ENCODE results near the gene TSC22D1.

Gene TSC22D1

DNA sequence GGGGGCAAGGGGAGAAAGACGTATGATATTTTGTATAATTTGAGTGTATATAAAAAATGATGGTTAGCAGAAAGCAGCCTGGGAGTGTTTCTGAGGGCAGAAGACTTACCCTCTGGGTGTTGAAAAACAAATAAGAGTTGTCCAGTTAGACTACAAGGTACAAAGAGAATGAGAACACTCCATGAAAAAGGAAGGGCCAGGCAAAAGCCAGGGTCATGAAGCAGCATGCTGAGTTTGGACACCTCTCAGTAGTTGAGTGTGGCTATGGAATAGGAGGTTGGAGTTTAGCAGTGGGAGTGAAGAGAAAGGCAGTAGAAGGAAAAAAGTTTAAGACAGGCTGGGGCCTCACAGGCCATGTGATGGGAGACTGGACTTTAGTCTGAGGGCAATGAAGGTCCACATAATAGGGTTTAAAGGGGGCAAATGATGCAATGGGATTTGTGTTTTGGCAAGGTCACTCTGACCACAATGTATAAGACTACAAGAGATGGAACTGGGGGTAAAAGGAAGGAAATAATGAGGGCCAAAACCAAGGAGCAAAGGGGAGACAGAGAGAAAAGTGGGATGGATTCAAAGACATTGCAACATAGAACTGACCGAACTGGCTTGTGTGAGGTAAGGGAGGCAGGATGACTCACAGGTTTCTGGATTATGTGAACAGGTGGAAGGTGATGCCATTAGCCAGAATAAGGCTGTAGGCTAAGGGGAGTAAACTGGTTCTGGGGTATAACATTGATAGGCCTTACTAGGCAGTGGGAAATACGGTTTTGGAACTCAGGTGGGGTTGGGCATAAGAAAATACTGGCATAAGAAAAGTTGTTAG lies 125.9 kb downstream of the TSC22D1 start:
- no peak for DNase-seq

DNA sequence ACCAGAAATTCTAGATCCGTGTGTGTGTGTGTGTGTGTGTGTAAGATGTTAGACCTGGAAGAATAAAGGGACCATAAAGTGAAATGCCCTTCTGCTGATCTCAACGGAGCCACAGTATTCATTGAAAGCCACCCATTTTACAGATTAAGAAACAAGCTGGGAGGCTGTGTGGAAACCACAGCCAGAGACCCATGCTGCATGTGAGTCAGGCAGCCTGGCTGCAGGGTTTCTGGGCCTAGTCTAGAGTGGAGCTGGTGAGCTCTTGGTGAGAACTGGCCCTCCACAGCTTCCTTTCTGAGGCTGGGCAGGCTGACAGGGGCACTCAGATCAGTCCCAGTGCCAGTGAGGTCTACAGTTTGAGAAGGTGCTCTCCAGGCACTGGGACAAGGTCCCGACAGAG lies 127.3 kb downstream of the TSC22D1 start:
- no peak for DNase-seq

DNA sequence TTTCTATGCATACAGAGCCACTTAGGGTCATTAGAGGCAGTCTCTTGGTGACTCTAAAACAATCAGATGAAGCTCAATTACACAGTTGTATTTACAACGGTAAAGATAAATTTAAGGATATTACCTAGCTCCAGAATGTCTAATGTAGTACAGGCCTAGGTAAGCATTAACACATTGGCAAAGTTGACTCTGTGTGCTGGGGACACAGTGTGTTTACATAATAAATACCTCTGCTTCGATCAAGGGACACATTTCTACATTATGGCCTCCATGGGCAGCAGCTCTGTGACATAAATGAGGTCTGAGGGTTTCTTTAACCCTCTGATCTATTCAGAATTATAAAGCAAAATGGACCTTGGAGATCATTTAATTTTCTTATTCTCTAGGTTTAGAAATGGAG lies 127.8 kb downstream of the TSC22D1 start:
- DNase-seq = no peak

DNA sequence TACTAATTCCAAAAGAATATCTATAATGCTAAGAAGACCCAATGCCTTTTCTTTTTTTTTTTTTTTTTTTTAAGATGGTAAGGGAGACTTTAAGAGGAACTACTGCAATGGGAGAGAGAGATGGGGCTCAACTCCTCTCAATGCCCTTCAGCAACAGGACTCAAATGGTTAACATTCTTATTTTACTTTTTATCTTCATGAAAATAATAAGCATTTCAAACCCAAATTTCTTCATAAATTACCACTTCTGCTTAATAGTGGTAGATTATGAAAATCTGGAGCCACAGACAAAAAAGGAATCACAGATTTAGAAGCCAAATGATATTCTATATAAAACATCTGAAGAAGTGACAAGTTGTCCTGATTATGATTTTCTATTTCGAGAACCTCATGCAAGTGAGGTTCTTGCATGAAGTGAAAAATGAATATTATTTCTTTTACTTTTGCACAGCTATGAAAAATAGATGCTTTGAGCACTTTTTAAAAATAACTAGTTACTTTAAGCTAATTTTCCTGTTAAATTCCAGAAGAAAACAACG lies 128.3 kb downstream of the TSC22D1 start:
- no peak for DNase-seq

DNA sequence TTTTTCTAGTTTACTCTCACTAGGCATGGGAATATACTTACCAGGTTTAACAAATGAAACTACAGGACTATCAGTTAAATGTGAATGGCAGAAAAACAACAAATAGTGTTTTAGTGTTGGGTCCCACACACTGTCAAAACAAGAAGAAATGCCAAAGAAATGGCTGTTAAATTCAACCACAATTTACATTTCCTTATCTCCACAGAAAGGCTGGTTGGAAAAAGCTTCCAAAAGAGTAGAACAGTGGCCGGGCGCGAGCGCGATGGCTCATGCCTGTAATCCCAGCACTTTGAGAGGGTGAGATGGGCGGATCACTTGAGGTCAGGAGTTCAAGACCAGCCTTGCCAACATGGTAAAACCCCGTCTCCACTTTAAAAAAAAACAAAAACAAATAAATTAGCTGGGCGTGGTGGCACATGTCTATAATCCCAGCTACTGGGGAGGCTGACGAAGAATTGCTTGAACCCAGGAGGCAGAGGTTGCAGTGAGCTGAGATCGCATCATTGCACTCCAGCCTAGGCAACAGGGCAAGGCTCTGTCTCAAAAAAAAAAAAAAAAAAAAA lies 136.0 kb downstream of the TSC22D1 start:
- no peak for DNase-seq

DNA sequence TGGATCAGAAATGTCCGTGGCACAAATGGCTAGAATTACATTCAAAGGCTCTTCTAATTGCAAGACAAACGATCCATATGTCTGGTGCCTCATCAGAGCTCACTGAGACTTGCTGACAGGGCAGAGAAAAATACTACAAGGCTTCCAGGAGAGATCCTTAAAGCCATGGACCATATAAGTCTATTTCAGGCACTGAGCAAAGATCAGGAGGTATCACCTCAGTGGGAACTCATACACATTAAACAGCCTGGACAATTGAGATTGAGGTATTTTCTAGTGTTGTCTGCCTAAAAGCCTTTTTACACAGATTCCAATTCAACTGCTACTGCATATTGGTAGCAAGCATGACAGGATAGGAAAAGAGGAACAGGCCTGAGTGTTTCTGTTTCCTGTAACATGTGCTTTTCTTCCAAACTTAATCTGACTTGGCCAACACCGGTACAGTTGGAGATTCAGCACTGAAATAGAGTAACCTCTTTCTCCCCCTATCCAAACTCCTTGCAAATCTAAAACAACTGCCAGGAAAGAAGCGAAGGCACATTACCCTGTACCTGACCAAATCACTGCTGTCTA lies 136.6 kb downstream of the TSC22D1 start:
- DNase-seq = no peak

DNA sequence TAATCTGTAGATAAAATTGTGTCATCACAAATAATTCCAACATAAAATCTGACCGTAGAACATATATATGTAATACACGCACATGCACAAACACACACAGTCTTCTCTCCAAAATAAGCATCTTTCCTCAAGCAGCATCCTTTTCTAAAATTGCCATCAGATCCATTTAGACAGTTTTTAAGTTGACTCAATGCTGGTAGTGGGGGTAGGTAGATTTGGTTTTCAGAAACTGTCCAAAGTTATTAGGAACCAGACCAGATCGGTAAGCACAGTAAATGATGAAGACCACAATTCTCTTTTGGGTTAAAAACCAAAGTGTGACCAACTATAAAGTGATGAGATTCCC lies 137.9 kb downstream of the TSC22D1 start:
- DNase-seq = no peak

DNA sequence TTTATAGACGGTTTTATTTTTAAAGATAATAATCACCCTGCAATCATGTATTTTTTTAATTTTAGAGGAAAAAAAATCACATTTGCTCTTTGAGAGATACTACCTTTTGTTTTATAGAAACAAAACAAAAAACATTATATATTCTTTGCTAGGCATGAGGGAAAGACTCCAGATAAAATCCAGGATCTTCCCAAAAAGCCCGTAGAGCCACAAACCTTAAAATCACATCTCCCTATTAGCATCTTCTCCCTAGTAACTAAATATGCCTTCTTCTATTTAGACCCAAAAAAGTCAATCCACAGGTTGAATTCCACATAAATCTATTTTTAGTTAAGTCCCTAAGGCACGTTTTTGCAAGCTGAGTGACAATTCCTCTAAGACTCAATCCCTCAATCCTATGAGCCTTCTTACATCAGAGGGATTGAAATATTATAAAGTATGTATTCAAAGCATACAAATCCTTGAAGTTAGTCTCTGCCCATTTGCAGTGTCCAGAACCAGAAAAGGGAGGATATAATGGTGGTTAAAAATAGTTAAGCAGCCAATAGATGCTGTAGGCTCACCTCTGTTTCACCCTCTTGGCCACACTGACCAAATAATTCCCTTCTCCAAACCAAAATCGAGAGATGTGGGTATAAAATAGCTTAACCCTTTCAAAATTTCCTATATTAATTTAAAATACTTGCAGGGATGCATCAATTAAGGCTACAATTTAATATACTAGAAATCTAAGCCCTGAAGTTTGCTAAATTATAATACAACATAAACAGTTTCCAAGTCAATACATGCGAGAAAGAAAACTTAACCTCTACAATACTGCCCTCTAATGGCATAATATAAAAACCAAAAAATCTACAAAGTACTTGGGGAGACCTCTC lies 138.5 kb downstream of the TSC22D1 start:
- DNase-seq = peak; percentile 22

DNA sequence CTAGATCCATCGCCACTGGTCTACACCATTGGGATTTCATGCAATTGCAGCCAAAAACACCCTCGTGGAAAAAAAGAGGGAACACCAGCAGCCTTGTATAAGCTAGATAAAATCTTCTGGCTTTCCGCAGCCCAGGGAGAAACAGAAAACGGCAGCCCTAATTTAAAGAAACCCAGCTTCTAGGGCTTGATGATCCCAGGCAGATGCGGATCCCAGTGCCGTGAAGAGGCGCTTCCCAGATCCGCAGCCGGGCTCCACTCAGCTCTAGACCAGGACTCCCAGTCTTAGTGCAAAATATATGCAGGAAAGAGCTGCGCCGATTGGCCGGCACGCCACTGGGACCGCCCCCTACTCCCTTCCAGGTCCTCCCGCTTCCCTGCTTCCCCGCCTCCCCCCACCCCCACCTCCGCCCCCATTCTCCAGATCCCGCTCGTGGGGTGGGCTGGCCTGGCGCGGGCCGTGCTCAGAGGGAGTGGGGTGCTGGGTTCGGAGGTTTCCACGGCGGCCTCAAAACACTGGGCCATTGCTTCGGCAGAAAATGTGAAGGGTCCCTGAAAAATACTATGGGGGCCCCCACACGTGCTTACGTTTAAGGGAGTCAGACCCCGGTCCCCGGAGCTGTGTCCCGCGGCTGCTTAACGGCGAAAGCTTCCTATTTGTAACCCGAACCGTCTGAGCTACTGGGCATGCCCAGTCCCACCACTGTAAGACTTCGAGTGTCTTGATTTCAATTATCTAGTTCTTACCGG lies 139.4 kb downstream of the TSC22D1 start:
- peak; percentile 77 for DNase-seq

DNA sequence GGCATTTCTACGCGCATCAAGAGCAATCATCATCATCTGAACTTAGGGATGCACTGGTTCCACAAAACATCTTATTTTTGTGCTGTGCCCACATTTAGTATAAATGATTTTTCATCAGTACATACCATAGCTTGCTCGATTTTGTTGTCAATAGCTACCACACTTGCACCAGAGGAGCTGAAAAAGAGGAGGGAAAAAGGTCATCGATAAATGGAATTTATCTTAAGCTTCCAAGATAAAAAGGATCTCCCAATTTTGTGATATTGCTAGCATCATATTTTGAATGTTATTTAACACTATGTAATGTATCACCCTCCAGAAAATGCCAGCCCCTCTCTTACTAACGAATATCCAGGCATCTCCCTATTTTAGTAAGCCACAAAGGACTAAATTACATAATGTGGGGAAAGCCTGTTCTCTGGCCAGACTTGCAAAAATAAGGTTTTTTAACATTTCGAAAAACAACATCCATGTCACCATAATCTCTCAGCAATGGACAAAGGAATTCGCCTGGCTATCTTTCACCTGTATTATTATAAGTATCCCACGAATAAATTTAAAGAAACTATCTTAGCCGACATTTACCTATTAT lies 140.1 kb downstream of the TSC22D1 start:
- DNase-seq = no peak

DNA sequence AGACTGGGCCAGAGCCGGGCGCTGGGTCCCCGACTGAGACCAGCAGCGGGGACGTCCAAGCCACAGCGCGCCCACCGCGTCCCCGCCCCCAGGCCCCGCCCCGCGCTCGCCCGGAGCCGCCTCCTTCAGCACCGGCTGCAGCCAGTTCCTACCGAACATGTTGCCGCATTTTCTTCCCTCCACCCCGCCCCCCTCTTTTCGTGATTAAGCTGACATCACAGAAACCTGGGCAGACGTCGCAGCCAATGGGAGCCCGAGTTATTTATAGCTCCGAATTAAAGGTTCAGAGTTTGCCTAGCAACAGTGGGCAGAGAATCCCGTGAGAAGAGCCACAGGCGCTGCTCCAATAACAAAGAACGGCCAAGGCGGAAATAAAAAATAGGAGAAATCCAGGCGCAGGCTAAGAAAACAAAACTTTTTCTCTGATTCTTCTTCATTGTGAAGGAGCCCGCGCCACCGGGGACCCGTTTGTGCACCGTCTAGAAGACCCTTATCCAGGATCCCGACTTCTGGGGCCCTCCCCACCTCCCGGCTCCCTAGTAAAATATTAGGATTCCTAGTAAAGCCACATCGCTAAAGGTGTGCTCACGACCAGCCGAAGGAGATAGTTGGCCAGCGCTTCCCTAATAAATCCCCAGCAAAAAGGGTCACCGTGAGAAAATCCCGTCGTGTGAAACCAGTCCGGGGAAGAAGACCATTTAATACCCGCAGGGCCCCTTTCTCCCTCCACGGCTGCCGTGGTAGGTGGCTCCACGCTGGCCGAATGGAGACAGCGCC lies 140.8 kb downstream of the TSC22D1 start:
- peak; percentile 94 for DNase-seq

DNA sequence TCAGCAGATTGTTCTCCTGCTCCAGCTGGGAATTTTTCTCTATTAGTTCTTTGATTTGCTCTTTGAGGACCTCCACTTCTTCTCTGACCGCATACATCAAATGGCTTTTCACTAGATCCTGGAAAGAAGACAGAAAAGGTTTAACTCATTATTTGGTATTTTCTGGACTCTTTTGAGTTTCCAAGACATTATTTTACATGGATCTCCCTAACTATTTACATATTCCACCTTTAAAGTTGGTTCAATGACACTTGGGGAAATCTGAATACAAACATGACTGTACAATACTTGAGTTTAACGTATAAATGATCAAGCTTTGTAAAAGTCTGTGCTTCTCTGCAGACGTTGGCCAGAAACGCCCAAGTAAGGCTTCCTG lies 141.4 kb downstream of the TSC22D1 start:
- DNase-seq = no peak

DNA sequence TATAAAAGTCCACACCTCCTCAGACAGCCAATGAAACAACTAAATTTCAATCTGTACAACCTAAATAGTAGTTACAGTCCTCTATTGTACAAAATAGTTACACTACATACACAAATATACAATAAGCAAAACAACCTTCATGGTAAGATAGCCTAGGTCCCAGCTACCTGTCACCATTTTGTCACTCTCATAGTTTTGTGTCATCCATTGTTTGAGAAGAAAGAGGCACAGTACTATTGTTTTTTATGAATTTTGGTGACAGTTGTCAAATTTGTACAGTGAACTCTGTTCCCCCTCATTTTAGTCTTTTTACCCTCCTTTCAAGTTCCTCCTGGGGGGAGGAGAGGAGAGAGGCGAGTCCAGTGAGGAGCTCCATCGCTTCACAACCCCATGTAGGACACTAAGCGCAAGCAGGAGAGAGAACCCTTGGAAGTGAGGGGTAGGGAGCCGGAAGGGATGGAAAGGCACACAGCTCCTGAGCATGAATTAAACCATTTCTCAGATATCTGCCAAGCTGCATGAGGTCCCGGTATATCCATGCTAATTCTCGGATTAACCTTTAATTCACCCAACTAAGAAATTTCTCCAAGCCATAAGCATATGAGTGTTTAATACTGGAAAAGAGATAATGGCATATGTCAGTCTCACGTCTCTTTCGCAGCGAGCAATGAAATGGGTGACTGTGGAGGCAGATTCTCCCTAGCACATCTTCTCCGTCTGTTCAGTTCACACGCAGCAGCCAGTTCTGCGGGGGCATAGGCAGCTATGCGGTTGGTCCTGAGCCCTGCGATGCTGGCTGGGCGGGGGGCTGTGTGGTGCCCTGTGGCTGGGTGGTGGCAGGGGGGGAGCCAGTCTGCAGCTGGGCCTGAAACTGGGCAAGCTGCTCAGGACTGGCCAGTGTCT lies 142.0 kb downstream of the TSC22D1 start:
- no peak for DNase-seq

DNA sequence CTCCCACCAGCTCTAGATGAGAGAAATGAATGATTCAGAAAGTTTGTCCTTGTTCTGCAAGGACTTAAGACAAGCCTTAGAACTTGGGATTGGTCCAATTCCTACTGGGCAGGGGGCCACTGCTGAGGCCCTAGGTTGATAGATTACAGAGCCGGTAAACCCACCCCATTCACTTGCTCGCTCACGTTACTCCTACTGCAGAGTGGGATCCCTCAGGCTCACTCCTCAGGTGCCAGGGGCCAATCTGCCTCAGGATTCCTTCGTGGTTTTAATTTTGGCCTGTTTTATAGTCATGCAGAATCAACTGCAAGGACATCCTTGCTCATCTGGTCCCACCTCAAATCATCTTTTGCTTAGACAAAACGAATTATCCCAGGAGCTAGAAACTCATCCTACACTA lies 143.5 kb downstream of the TSC22D1 start:
- no peak for DNase-seq

DNA sequence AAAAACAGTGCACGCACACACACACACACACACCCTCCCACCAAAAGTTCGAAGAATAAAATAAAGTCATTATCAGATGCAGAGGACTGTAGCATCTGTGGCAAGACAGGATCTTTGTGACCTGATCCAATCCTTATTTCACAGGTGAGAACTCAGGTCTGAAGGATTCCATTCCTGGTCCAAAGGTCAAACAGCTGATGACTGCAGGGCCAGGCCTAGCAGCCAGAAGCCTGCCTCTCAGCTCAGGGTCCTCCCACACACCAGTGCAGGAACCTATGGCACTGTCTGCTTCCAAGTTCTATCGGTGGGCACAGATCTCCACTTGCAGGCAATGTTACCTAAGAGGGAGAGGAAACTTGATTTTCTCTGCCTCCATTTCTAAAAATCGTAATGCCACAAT lies 145.0 kb downstream of the TSC22D1 start:
- no peak for DNase-seq

DNA sequence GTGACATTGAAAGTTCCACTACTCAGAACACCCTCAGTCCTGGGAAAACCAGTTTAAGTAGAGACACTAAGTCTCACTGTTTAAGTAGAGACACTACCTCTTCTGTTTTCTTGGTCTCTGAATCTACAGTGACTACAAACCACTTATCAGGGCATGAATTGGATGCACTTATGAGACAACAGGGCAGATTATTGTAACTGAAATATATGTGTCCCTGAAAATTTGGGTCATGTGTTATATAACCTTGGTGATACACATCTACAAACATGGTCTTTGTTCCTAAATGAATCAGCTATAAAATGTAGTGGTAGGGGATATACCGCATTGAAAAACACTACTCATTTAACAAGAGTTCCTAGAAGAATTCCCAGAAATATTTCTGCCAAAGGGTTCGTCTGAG lies 146.8 kb downstream of the TSC22D1 start:
- no peak for DNase-seq

DNA sequence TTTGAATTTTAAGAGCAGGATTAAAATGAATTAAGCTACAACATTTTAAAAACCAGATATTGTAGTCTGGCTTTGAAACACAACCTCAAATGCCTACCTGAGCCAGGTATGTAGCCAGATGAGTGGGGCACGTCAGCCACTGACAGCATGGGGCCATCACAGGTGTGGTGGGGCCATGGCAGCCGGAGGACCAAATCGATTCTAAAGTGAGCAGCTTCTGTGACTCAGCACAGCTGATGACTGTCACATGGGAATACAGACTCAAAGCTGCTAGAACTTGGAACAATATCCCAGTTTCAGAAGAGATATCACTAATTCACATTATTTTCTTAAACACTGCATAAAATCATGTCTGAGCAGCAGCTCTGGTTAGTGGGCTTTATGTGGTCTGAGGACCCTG lies 149.7 kb downstream of the TSC22D1 start:
- no peak for DNase-seq

DNA sequence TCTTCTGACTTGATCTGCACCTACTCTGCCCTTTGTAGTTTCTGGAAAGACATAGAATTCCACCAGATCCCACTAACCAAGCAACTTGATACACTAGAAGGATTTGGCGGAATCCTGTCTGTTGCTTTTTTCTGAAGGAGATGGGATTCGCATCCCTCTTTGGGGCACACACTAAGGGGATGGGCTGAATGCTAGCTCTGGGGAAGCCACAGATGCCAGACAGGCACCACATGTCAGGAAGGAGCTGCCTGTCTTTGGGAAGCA lies 150.4 kb downstream of the TSC22D1 start:
- no peak for DNase-seq

DNA sequence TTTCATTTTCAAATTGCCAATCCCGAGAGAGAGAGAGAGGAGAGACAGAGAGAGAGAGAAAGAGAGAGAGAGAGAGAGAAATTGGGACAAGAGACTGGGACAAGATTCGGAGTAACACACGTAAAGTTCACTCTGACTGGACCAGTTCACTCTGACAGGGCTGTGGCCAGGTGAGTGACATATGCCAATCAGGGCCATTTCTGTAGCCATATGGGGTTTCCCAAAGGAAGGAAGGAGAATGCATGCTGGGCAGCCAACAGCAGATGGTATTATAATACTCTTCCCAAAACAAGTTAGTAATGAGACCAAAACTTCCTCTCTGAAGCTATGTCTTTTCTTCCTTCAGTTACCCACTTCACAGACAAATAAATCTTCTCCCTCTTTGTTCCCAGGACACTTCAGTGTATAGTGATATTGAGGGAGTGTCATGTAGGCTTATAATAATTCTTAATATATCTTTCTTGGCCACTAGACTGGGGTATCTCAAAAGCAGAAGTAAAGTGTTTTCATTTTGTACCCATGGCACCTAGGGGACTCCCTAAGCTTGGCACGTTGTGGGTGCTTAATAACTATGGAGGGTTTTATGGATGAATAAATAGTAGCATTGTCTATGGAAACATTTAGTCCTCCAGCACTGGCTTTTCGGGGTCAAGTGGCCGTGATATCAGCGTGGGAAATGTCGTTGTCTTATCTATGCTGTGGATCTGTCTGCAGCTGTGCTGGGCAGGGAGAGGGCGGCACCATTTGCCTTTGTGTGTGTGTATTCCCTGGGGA lies 150.9 kb downstream of the TSC22D1 start:
- DNase-seq = peak; percentile 28

DNA sequence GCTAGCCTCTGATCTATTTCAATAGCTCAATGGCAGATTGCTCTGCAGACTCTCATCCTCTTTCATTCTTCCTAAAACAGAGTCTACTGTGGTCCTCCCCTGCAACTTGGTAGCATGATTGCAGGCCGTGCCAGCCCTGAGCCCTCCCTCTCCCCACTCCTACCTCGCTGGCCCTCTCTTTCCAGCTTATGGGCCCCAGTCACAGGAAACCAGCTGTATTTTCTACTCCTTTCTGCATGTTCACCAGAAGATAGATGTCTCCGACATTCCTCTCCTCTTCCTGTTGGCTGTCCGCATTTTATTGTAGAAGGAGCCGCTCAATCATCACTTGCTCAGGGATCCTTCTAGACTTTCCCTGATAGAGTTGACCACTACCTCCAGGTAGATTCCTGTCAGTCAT lies 152.3 kb downstream of the TSC22D1 start:
- DNase-seq = no peak

Measured in DMS79 (cell line).